NOMO-1 (cell line): ENCODE measurements around the gene NPRL2.
A peak's percentile ranks its signal among the peaks of the same experiment; 100 is the strongest.

Source experiments
- DNase-seq, 2 experiments: peaks; one replicate each; lab custom pipeline; 2025; ENCODE audit not compliant: unreplicated experiment in 2 of 2; lab: John Stamatoyannopoulos, UW

Gene NPRL2

DNA sequence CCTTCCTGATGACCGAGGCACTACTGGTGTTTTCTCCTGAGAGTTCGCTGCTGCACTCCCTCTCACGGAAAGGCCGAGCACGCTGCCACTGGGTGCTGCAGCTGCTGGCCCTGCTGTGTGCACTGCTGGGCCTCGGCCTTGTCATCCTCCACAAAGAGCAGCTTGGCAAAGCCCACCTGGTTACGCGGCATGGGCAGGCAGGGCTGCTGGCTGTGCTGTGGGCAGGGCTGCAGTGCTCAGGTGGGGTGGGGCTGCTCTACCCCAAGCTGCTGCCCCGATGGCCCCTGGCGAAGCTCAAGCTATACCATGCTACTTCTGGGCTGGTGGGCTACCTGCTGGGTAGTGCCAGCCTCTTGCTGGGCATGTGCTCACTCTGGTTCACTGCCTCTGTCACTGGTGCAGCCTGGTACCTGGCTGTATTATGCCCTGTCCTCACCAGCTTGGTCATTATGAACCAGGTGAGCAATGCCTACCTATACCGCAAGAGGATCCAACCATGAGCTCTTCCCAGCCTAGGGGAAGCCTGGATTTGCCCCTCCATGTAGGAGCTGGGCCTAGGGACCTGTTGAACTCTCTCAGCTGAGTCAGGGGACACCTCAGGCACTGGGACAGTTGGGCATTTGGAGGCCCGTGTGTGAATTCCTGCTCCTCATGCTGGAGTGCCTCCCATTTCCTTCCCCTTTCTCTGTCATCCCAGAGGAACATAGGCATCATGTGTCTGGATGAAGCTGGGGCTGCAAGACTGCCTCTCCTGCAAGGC lies 2.9 kb upstream of the NPRL2 start:
- DNase-seq, result no peak

DNA sequence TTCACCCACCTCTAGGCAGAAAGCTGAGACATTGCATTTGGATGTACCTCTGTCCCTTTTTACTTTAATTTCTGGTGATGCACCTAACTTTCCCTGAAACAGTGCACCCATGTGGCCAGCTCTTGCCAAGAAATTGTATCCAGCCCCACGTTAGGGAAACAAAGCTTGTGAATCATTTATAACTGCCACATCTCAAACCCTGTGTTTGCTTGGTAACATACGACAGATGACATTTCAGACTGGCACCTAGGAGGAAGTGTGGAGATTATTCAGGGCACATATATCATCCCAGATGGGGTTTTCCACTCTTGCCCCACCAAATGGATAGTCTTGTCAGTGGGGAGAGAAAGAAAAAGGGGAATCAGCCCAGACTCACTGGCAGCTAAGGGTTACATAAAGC lies 2.2 kb upstream of the NPRL2 start:
- no peak for DNase-seq

DNA sequence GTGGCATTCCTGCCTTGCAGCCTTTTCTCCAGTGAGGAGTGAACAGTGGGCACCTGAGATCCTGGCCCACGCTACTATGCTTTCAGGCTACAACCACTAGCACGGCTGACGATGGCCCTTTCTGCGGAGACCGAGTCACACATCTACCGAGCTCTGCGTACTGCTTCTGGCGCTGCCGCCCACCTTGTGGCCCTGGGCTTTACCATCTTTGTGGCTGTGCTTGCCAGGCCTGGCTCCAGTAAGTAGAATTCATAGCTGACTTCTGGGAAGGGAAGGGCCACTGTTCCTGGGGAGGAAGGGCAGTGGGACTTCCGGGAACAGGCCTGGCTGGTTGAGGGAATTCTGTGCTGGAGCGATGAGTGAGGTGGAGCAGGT lies 735 bp upstream of the NPRL2 start:
- no peak for DNase-seq

DNA sequence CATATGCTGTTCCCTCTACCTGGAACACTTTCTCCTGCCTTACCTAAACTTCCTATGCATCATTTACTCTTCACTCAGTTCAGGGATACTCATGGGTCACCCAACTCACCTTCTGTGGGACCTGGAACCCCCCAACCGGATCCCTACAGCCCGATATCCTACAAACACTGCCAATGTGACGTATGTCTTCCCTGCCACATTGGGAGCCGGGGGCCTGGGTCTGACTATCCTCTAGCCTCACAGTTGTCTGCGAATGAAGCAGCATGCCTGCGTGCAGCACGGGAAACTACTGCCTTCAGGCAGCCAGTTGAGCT lies 405 bp downstream of the NPRL2 start:
- DNase-seq, result no peak

DNA sequence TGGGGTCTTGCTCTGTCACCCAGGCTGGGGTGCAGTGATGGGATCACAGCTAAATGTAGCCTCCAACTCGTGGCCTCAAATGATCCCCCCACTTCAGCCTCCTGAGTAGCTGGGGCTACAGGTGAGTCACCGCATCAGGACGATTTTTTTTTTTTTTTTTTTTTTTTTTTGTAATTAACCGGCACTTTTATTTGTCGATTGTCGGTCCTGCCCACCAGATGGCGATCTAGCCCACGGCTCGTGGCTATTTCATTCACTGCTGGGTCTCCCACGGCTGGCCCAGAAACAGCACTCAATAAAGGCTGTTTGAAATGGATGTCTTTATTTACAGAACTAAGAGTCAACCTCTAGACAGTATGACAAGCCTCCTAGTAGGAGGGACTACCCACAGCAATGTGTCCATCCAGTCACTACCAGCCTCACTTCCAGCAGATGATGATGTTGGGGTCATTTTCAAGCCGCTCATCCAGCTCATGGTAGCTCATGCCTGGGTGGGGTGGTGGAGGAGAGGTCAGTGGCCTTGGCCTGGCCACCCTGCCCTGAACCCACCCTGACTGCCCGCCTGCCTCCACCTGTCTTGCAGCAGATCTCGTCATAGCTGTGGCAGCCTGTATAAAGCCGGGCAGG lies 3.3 kb downstream of the NPRL2 start:
- DNase-seq, result peak; percentile 27 to 62

DNA sequence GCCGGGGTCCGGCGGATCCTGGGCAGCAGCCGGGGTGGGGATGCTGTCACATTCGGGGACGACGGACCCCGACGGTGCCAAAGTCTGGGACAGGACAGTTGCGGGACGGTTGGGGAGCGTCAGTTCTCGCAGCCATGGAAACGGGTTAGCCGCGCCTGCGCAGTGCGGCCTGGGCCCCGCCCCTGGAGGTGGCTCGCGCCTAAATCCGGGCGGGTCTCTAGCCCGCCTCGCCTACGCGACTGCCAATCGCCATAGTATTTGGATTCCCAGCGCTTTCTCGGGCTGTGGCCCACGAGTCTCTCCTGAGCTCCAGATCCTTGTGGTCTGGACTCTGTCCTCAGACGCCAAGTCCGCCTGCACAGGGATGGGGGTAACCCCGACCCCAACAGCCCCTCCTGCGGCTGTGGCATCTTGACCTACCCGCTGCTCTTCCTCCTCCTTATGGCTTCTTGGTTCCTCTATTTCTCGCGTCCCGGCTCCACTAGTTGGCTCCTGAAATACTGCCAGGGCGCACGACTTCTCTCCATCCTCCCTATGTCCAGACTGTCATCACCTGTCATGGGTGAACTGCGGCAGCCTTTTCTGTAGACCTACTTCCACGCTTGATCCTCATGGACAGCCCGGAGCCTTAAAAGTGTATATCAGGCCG lies 4.9 kb downstream of the NPRL2 start, which contains the start of gene ZMYND10:
Gene ZMYND10, minus strand, starts transcription at position 147 of the 649 bp plus-strand sequence. CDS start 153 bp downstream, outside the sequence.
- DNase-seq, result peak; percentile 66 to 78

DNA sequence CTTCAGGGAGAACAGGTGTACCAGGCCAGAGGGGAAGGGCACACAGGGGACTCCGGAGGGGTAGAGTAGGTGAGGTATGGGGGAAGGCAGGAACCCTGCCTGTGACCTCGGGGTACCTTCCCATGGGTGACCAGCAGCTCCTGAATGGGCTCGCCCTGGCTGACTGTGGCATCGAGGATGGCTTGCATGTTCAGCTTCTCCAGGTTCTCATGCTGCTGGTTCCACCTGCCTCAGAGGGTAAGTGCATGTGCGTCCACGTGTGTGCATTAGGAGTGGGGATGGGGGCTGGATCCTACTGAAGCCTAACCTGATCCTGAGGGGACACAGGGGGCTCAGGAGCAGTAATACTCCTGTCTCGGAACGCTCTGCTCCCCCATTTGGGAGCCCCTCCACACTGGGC lies 5.6 kb downstream of the NPRL2 start:
- no peak for DNase-seq

DNA sequence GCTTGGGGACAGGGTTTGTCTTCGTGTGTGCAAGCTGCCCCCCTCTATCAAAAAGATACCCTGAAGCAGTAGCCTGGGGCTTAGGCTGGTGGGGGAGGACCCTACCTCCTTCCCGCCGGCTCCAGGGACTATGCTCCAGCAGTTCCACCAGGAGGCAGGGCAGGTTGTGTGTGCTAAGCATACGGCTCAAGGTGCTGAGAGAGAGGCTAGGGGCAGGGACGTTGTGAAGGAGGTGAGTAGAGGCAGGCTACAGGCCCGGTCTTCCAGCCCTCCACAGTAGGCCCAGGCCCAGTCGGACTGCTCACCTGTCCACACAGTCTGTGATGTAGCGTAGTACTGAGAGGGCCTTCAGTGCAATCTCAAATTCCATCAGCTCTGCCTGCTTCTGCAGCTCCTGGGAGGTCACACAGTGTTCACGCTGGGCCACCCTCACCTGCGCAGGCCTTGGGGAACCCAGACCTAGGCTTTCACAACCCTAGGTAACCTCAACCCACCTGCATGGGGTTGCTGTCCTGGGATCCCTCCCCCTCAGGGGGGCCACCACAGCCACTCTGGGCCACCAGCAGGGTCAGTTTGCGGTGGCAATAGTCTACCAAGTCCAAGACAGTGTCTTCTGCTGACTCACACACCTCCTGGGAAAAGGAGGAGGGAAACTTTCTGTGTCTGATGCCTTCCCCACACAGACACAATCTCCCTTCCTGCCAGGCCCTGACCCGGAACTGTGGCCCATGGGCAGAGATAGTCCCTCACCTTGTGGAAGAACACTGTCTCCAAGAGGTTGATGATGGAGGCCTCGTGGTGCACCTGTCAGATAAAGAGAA lies 7.6 kb downstream of the NPRL2 start:
- no peak for DNase-seq

DNA sequence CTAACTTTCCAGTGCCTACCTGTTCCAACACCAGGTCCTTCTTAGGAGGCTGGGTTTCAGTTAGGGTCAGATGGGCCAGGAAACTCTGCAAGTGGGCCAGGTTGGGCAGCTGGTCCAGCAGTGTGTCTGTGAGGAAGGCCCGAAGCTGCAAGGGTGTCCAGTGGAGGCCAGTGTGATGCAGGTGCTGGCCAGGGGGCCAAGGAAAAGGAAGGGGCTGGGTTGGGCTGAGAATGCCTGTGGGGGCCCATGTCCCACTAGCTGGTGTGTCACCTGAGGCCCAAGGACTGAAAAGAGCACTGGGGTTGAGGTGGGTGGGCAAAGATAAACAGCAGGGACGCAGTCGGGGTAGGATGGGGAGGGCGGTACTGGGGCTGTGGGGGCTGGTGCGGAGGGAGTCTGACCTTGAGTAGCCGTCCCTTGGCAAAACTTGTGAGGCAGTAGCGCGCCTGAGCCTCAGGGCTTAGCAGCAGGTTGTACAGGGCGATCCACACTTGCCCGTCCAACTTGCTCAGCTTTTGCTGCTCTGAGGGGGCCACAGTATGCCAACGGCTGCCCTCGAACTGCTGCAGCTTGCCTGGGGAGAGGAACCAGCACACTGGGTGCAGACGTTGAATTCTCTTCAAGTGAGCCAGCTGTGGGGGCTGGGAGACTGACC lies 8.5 kb downstream of the NPRL2 start:
- DNase-seq, result no peak

DNA sequence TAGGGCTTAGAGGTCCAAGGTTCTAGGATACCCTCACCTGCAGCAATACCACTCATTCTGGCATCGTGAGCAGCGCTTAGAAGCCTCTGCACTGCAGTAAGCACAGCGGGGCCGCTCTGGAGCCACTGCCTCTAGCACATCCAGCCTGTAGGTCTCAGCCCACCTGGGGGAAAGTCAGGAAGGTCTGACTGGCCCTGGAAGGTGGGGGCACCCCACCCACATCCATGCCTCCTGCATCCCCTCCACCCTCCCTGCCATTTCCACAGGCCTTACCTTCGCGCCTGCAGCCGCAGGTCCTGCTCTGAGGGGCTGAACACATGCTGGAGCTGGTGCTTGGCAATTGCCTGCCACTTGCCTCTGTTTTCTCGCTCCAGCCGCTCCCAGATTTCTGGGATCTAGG lies 9.0 kb downstream of the NPRL2 start:
- no peak for DNase-seq

DNA sequence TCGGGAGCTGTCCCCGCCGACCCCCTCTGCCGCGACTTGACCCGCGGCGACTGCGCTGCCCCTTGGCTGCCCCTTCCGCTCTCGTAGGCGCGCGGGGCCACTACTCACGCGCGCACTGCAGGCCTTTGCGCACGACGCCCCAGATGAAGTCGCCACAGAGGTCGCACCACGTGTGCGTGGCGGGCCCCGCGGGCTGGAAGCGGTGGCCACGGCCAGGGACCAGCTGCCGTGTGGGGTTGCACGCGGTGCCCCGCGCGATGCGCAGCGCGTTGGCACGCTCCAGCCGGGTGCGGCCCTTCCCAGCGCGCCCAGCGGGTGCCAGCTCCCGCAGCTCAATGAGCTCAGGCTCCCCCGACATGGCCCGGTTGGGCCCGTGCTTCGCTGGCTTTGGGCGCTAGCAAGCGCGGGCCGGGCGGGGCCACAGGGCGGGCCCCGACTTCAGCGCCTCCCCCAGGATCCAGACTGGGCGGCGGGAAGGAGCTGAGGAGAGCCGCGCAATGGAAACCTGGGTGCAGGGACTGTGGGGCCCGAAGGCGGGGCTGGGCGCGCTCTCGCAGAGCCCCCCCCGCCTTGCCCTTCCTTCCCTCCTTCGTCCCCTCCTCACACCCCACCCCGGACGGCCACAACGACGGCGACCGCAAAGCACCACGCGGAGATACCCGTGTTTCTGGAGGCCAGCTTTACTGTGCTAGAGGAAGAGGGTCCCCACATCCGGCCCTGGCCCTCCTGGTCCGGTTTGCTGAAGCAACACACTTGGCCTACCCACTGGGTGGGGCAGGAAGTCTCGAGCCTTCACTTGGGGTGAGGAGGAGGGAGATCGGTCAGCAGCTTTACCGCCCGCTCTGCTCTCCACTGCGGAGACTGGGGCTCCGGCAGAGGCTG lies 9.9 kb downstream of the NPRL2 start, which contains the start of gene RASSF1:
Gene RASSF1, minus strand, starts transcription at position 389 of the 882 bp plus-strand sequence. Its CDS starts 31 bp downstream, at position 358.
- DNase-seq, result peak; percentile 95 to 98

DNA sequence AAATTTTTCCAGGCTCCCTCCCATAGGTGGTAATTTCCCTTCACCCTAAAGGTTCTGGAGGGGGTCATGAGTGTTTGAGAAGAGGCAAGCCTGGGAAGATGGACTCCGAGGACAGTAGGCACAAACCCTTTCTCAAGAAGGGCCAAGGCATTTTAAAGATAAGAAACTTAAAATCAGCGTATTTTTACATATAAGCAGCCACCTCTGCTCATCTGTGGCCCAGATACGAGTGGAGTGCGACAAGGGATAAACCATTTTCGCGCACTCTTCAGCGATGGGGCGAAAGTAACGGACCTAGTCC lies 10.5 kb downstream of the NPRL2 start:
- DNase-seq, result no peak

DNA sequence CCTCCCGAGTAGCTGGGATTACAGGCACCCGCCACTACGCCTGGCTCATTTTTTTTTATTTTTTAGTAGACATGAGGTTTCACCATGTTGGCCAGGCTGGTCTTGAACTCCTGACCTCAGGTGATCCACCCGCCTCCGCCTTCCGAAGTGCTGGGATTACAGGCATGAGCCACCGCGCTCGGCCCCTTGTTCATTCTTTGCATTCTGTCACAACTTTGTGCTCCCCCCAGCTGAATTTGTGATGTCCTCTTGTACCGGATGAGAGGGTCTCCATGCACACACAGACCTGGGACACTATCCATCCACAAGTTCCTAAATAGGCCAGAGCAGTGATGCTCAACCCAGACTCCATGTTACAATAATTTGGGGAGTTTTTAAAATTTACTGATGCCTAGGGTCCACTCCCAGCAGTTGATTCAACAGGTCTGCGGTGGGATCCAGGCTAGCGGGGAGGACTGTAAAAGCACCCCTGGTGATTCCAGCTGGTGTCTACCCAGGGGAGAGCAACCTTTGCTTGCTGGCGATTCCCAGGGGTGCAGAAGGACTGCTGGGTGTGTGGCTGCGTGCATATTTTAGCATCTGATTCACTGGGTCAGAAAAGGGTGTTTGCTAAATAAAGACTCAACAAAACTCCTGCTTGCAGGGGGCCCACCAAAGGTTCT lies 11.0 kb downstream of the NPRL2 start:
- no peak for DNase-seq

DNA sequence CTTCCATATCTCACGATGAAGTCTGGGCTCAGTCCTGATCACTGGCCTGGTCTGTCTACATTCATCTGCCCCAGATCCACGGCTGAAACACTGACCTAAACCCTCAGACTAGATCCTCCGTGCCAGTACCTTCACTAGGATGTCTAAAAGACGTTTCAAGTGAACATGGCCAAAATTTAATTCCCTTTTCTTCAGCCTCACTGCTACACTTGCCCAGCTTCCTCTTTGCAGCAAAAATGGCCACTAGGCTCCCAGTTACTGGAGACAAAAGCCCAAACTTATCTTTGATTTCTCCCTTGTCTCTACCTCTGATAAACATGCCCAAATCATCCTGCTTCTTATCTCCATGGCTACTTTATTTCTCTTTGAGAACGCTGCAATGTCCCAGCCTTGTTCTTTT lies 11.6 kb downstream of the NPRL2 start:
- peak; percentile 53 to 66 for DNase-seq

DNA sequence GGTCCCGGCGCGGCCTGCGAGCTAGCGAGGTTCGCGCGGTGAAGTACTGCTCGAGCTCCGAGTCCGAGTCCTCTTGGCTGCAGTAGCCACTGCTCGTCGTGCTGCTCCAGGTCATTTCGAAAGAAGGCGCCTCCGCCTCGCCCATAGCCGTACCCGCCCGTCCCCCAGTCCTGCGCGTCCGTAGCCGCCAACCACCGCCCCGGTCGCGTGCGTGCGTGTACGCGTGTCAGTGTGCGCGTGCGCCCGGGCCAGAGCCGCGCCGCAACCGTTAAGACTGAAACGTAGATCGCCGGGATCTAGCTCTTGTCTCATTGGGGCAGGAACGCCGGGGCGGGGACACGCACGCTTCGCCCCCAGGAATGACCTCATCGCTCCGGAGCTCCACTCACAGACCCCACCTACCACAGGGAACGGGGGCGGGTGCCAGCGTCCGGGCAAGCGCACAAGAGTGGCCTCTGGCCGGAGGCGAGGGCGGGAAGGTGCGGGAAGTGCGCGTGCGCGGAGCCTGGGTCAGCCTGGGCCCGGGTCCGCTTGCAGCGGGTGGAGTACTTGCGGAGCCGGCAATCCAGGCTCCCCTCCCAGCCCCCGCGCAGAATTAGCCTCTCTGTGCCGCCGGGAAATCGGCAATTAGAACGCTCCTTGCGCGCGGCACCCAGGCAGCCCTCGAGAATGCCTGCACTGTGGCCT lies 13.3 kb downstream of the NPRL2 start:
- DNase-seq, result peak; percentile 99

DNA sequence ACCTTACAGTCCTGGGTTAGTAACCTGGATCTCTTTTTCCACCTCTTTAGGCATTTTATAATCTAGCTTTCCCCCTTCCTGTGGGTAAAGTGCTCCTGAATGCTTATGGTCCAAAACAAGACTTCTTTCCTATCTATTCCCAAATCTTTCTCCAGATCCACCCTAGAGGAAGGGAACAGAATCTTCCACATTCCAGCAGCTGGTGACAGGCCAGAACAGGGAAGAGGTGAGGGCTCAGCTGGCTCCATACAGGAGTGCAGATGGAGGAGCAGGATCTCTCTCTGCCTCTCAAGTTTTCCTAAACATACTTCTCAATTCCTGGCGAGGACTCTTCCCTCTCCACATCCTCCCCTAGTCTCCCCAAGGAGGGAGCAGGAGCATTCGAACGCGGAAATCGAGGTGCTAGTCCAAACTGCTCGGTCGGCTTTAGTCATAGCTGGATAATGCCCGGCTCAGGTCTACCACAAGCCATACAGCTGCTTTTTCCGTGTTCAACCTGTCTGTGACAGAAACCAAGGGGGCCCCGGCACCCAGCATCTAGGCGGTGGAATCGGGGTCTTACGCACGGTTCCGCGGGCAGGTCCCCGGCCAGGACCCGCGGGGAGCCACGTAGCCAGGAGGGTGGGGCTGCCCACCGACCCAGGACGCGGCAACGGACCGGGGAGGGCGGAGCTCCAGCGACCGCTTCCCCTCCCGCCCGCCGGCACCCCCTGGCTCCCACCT lies 14.0 kb downstream of the NPRL2 start:
- DNase-seq, result no peak

DNA sequence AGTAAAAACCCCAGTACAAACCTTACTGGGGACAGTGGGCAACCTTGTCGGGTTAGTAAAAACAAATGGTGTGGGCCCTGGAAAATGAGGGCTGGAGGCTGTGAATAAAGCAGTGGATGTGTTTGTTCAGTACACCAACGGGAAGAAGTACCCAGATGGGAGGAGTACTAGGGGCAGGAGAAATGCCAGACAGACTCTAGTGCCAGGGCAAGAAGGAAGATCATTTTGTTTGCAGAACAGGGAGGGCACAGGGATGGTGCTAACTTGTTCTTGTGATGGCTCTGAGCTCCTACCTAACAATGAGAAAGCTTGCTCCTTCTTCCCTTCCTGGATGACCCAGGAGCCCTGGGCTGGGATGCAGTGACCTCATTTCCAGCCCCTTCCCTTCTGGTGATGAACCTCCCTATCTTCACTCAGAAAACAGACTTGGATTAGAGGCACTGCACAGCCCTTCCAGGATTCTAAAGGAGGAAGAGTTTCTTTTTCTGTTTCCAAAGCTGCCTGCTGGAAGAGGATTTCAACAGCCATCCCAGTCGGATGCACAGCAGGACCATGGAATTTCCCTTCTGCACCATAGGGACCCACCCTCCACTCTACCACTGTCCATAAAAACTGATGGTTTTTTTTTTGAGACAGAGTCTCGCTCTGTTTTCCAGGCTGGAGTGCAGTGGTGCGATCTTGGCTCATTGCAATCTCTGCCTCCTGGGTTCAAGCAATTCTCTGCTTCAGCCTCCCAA lies 16.1 kb downstream of the NPRL2 start:
- DNase-seq, result no peak
